Activated CD4-positive, alpha-beta T cell treated with anti-CD3 and anti-CD28 coated beads, Interleukin-2, amount 50 U/mL, for 4 hours (primary cell): ENCODE measurements around the gene MAML3.

Source experiments
- DNase-seq, 2 experiments: peaks; one replicate each; pipeline ENCODE4 v3.0.0-alpha.2; 2020

Gene MAML3

DNA sequence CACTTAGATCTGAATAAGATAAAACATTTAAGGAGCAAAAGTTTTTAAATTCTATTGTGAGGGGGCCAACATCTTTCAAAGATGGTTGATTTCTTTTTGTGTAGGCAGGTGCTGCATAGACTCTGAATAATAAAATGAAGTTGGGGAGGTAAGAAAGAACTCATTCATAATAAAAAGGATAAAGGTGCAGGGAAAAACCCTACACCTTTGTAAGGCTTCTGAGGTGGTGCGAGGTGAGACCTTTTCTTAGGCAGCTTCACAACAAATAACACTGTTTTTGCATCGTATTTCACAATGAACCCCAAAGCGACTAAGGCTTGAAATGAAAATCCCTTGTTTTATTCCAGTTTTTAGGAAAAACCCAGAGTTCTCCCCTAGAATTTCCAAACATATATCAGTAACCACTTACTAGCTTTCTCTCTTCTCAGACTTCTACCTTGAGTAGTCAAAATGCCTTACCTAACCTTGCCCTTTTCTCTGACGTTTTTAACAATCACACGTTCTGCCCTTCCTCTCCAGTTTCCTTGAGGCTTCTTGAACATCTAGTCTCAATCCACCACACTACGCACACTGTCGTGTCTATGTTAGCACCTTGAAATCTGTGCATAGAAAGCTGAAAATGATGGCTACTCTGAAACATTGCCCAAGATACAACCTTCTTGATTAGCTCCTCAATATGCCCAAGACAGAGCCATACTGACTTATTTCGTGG, 30.2 kb downstream of the MAML3 start:
- no peak for DNase-seq

GRCh38 chr4:140122891-140123290, 31.1 kb downstream of the MAML3 start:
- no peak for DNase-seq

- DNase-seq = no peak
These were observed 32.3 kb downstream of the MAML3 start for GRCh38 chr4:140121646-140122045.

DNA sequence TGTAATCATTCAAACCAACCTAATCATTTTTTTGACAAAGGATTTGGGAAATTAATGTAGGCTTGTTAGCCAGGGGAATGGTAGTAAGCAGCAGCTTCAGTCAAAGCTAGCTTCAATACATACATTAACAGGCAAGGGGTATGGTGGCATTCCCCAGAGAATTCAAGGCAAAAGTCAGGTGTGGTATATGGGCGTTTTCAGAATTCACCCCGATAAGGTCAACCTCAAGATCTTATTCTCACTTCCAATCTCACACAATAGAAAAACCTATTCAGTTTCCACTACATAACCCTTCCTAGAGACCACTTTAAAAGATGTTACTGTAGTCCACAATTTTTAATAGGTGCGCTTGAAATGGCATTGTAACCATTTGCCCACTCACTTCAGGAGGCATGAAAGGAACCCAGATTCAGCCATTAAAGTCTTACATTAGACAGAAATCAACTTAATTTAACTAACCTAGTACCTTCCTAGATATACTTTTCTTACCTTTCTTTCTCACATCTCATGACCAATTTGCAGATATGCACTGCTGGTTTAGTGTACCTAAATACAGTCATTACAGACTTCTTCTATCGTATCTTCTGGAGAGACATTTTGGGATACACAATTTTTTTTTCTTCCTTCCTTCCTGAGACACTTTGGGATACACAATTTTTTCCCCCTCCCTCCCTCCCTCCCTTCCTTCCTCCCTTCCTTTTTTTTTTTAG, 34.9 kb downstream of the MAML3 start:
- DNase-seq = no peak

GRCh38 chr4:140117947-140118346, 36.0 kb downstream of the MAML3 start:
- no peak for DNase-seq

DNA sequence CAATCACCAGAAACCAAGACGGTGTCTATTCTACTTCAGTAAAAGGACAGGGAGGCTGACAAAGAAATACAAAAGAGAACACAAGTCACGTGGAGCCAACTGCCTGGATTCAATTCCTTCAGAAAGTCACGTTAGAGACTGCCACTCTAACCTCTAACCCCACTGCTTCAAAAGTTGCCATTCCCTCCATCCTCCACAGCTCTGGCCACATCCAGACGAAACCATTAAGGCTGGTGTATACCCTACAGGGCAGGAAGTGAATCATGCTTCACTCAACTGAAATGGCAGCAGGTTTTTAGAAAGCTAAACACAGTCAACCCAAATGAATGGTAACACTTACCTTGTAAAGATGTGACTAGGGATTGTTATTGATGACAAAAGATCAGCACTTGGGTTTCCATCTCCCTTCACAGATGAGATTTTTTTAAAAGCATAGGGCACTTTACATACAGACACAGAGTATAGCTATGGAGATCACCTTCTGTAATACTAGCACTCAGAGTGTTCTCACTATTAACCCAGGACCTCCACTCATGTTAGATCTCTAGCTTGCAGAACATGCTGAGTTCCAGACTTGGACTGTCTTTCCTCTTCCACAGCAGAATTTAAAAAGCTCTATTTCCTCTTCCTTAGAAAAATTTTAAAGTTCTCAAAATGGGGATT, 37.4 kb downstream of the MAML3 start:
- no peak for DNase-seq

DNA sequence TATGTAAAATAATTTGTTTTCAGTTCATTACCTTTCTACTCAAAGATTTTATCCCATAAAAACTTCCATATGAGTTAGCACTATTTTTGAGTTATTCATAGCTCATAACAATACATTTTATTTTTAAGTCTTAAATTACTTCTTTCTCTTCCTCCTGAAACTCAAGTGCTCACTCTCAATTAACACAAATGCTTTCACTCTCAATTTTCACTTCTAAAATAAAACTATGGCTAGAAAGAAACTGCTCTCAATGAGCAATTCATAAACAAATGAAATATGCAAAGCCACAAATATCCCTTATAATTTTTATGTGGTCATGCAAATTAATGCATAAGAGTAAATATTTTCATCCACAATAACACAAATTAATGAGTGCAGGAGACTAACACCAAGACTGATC, 38.8 kb downstream of the MAML3 start:
- no peak for DNase-seq

GRCh38 chr4:140113653-140114052, 40.3 kb downstream of the MAML3 start:
- DNase-seq = no peak

DNA sequence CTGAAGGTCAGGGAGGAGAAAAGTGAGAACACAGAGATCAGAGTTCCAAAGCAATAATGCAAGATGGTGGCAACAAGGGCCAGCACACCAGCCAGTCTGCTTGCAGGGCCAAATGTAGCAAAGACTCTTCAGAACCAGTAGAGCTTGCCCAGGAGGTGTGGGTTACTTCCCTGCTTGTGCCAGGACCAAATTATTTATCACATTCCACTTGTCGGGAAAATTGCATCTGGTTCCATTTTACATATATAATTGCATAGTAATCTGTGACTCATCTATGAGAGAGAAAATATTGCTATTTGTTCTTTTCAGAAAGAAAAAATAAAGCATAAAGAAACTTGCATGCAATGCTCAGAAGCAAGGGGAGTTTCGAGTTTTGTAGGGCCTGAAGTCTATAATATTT, 41.4 kb downstream of the MAML3 start:
- no peak for DNase-seq

- no peak for DNase-seq
These were observed 42.7 kb downstream of the MAML3 start for GRCh38 chr4:140111256-140111655.

DNA sequence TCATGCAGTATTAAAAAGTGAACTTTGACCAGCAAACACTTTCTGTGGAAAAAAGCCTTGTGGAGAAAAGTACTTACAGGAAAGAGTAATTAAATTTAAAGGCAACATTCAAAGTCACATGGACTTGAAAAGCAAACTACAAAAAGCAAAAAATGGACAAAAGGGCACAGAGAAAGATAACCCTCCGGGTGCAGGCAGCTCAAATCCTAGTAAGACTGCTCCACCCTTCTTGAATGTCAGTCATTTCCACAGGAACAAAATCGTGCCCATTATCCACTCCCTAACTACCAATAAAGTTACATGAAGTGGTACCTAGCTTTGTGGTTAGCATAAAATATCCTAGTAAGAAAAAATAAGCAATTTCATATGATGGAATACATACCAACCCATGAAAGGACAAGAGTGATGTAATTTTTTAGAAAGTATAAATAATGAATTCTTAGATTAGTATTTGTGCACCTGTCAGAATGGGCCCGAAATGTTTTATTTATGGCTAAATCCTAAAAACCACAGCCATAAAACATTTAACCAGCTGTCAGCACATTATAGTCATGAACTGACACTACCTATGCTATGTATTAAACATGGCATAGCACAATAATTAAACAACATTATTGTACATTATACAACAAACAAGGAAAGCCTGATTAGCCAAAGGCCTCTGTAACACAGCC, 43.3 kb downstream of the MAML3 start:
- DNase-seq = no peak

DNA sequence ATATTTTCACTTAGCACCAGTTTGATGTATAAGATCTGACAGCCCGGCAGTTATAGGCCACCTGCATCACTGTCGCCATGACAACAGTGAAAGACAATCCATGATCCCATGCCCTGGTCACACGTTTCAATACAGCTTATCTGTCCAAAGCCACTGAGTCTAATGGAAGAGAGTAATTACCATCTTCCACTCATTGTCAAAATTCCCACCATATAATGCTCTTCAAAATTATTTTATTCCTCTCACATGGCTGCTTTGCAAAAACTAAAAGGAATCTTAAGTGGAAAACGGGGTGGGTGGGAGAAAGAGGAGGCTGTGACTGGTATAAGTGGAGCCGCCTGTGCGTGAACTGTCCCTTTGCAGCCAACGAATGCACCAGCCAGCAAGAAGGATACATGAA, 44.2 kb downstream of the MAML3 start:
- DNase-seq = no peak

DNA sequence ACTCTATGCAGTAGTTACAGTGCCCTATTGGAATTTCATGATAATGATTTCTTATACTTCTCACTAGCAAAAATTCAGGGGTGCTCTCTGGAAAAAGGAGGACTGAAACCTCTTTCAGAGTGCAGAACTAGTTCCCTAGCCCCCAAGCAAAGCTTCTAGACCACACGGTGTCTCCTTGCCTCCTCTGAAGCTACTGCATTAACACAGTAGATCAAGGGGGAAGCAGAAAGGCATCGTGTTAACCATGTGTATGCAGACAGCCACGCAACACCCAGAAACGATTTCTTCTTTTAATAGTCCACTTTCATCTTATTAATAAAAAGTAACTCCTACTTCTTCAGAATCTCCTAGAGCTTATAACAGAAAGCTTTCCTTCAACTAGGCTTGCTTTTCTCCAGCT, 44.7 kb downstream of the MAML3 start:
- no peak for DNase-seq

- DNase-seq = no peak
These were observed 45.2 kb downstream of the MAML3 start for GRCh38 chr4:140108713-140109230.

- no peak for DNase-seq
These were observed 45.7 kb downstream of the MAML3 start for GRCh38 chr4:140108243-140108642.

DNA sequence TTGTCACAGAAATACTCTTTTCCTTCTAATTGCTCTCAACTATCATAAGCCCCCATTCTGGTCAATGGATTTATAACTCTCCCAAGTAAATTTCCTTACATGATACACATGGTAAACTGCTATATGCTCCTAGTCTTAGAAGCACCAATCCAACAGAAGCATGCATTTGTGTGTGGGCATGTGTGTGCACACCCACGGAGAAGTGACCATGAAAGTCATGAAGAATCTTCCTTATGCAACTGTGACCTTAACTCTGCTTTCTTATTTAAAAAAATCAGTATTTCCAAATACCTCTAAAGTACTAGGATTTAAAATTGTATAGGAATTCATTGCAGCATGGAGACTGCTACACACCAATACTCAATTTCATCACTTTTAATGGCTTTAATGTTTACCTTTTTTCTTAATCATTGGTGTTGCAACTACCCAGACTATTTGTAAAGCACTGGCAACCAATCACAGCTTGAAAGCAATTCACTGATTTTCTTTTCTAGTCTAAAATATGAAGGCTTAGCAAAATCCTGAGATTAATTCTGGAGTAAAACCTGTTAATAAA, 47.6 kb downstream of the MAML3 start:
- DNase-seq = no peak

- no peak for DNase-seq
These were observed 48.5 kb downstream of the MAML3 start for GRCh38 chr4:140105436-140105835.

DNA sequence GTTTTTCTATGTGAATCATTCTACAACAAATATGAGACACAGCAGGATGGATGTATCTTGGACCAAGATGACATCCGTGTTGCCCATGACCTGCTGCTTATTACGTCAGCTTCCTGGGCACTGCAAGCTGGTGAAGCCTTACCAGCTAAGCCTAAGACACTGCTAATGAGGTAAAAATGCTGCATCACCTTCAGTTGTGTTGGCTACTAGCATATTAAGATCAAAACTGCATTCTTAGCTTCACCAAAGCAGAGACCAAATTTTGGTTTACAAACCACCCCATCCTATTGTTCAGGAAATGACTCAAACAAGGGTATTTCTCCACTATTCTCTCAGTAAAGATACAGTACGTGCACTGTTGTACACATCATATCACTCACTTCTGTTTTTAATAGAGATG, 50.3 kb downstream of the MAML3 start:
- DNase-seq = peak in 1 of 2 experiments; percentile 22

- no peak for DNase-seq
These were observed 51.6 kb downstream of the MAML3 start for GRCh38 chr4:140102421-140102820.

GRCh38 chr4:140100771-140101170, 53.2 kb downstream of the MAML3 start:
- no peak for DNase-seq

GRCh38 chr4:140099983-140100382, 54.0 kb downstream of the MAML3 start:
- peak in 1 of 2 experiments; percentile 4 for DNase-seq

DNA sequence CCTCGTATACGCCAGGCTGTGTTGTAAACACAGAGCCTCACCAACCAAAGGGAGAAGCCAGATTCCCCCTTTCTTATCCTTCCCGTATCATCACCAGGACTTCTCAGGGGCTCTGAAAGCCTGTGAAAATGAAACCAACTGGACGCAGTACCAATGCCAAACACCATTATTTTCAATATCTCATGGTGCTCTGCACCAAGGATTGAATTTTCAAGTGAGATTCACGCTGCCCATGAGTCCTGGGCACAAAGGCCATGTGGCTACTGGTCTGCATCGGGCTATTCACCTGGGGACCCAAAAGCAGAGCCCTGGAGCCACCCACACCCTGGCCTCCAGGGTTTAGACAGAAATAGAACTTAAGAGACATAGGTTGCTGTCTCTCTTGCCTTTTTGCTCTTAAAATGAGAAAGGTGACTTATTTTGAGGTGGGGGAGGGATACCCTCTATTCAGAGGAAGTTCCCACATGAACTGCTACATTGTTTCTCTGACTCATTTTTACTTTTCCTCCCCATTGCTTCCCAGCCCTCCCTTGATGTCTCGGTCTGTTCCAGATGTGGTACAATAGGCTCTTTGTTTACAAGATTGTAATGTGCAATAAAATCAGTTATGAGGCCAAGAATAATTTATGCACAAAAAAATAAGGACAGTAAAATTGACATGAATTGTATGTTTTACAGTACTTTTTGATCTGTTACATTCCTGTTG, 55.4 kb downstream of the MAML3 start:
- DNase-seq = no peak
